Kidney capillary endothelial cell (primary cell): ENCODE data around the gene YWHAH.

Experiments
- DNase-seq: peaks from one replicate; pipeline ENCODE4 v3.0.0-alpha.2; 2018; ENCODE audit warnings: low spot score

YWHAH gene

DNA sequence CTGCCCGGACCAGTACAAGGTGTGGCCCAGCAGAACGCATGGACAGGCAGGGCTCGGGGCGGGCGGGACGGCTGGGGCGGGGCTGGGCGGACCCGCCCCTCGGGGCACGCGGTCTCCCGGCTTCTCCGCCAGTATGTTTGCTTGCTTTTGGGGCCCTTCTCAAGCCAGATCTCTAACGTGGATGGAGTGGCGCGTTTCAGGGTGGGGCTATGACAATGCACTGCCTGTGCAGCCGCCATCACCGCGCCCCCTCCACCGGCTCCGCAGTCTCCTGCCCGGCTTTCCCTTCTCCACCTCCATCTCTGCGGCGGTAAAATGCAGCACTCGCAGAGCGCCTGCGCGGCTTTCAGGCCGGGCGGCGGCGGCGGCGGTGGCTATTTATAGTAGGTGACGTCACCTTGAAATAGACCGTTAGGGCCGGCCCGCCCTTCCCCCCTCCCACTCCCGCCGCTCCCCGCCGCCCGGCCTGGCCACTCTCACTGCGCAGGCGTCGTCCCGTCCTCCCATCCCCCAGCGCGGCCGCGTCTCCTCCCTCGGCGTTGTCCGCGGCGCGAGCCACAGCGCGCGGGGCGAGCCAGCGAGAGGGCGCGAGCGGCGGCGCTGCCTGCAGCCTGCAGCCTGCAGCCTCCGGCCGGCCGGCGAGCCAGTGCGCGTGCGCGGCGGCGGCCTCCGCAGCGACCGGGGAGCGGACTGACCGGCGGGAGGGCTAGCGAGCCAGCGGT, at the start of gene YWHAH:
YWHAH (plus strand) TSS at position 558 of the 722 bp plus-strand sequence. CDS start 199 bp downstream, outside the sequence.
- DNase-seq = peak; percentile 94

GRCh38 chr22:31895411-31896123, 48.8 kb upstream of the YWHAH start:
- no peak for DNase-seq

- DNase-seq = no peak
Measured at GRCh38 chr22:31896472-31896871, 47.9 kb upstream of the YWHAH start.

DNA sequence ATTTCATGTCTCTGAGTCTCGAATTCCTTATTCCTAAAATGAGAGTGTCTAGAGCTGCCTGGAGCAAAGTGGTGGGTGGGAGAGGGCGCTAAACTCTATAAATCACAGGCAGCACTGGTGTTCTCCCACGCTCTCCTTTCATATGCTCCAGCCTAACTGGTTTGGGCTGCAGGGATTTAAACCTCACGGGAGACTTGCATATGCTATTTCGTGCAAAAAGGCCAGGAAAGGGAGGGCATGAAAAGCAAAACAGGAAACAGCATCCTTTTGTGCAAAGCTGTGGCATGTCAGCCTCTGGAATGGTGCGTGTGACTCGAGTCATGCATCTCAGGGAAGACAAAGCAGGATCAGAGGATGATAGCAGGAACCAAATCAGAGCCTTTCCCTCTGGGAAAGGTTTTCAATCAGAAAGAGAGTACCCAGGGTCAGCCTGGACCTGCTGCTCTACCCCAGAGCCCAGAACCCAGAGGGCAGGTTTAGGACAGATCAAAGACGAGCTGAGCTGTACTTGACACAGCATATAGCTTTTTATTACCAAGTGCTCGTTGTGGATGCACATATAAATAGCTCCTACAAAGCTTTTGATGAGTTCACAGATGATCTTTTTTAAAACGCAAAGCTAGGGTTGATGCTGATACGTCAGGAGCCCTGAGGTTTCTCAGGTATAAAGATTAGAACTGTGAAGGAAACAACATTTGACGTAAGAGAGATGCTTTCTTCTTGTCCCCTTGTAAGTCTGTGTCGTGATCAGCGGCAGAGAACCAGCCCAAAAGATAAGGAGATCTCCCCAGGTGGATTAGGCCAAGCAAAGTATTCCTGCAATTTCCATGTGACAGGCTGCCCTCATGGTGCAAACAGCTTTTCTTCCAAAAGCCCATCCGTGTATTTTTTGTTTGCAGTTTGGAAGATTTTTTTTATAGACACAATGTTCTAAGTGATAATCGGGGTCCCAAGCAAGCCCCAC, 46.2 kb upstream of the YWHAH start:
- DNase-seq = no peak

DNA sequence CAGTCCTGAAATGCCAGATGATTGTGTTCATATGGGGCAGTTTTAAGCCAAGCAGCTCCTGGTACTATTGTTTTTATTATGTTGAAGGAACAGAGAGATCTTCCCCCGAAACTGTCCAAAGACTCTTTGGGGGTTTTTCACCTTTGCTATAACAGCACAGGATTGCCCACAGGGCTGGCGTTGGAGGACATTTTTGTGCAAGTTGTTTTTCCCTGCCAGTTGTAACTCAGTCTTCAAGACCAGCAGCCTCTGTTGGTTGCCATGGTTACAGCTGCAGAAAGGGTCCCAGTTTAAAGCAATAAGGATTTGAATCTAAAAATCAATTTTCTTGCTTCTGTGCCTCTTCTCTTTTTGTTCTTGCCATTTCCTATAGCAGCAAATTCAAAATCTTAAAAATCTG, 45.4 kb upstream of the YWHAH start:
- DNase-seq = no peak

GRCh38 chr22:31899669-31900068, 44.7 kb upstream of the YWHAH start:
- DNase-seq = no peak

DNA sequence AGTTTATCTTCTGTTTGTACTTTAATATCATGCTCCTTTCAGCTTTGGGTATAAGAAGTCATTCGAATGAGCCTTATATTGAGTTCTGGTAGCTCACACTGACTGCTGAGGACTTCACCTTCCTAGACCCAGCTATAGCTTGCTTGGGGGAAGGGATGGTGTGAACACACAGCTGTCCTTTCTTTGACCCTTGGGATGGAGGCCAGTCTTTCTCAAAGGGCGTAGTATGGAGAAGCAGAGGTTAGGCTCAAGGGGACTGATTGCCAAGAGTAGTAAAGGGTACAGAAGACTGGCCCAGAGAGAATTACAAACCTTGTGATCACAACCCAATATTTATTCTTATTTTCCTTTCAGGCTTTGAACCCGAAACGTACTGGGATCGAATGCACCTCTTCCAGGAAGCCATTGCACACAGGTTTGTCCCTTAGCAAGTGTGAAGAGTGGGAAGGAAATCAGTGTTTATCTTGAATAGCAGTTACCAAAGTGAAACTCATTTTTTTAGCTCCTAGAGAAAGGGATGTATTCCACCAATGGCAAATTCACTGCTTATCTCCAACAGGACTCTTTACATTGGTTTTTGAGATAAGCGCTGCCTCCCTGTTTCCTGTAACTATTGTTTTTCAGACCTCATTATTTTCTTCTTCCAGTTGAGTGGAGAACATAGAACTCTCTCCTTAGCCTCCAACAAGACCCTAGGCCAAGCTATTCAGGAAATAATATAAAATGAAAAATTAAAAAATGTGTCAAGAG, 42.8 kb upstream of the YWHAH start:
- DNase-seq = no peak

DNA sequence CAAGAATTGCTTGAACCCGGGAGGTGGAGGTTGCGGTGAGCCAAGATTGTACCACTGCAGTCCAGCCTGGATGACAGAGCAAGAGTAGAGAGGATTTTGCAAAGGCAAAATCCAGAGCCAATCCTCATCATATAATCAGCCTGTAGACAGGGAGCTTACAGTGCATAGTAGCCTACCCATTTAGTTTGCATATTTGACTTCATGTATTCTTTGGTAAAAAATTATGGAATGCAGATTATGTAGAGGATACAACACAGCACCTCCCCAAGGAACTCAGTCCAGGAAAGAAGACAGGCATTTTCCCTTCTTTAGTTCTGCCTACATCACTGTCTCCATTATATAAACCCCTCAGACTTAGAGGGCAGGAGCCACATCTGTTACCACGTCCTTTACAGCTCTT, 39.7 kb upstream of the YWHAH start:
- DNase-seq = no peak

GRCh38 chr22:31905356-31905755, 39.0 kb upstream of the YWHAH start:
- no peak for DNase-seq

DNA sequence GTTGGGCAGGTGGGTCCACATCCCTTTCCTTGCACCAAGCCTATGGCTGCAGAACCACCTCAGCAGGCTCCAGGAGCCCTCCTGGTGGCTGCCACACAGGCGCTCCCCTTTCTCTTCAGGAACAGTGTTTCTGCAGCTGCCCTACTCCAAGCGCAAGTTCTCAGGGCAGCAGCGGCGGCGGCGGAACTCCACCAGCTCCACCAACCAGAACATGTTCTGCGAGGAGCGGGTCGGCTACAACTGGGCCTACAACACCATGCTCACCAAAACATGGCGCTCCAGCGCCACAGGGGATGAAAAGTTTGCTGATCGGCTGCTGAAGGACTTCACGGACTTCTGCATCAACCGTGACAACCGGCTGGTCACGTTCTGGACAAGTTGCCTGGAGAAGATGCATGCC, 38.2 kb upstream of the YWHAH start:
- DNase-seq = no peak

GRCh38 chr22:31906569-31906968, 37.8 kb upstream of the YWHAH start:
- DNase-seq = no peak

DNA sequence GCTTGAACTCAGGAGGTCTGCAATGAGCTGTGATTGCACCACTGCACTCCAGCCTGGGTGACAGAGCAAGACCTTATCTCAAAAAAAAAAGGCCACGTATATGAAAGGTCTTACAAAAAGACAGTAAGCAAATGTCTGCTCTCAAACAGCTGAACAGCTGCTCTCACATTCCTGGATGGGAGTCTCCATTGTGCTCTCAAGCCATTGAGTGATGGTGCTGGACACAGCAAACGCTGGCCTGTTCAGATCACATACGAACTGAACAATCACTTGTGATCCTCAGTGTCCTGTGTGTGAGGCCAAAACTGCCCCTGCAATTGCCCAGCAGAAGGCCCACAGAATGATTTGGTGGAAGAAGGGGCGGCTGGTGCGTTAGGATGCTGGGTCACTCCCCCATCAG, 34.4 kb upstream of the YWHAH start:
- no peak for DNase-seq

DNA sequence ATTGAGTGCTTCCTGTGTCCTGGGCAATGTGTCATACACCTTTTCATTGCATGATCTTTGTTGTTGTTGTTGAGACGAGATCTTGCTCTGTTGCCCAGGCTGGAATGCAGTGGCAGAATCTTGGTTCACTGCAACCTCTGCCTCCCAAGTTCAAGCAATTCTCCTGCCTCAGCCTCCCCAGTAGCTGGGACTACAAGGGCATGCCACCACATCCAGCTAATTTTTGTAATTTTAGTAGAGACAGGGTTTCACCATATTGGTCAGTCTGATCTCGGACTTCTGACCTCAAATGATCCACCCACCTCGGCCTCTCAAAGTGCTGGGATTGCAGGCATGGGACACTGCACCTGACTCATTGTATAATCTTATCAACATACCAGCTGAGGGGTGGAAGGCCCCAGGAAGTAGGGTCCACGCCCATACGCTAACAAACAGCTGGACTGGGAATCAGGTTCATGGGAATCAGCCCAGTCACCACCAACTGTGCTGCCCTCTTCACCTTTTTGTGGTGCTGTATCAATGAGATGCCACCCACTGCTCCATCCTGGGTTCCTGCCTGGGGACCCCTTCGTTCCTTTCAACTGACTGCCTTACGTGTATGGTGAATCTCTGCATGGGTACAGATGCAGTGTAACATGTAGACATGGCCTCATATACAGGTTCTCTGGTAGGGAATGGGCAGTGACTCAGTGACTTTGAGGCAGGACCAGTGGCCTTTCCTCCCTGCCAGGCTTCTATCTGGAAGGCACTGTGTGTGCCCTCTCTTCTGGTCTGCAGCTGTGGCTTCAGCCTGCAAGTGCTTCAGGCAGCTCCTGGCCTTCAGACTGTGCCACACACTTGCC, 32.5 kb upstream of the YWHAH start:
- DNase-seq = no peak

- no peak for DNase-seq
Measured at GRCh38 chr22:31912407-31912743, 32.0 kb upstream of the YWHAH start.

DNA sequence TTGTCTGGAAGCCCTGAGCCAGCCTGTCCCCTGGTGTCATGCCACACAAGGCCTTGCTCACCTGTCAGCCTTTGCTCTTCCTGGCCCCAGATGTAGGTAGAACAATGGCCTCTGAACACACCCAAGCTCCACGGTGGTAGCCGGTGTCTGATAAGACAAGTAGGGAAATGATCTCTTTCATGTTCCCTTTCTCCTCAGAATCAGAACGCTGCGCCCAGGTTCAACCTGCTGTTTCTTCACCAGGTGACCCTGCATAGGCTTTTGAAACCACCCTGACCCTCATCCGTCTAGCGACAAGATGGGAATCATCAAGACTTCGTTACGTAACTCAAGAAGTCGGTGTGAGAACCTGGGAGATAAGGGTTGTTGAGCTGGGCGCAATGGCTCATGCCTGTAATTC, 28.7 kb upstream of the YWHAH start:
- no peak for DNase-seq

GRCh38 chr22:31917227-31917921, 27.0 kb upstream of the YWHAH start:
- DNase-seq = no peak

DNA sequence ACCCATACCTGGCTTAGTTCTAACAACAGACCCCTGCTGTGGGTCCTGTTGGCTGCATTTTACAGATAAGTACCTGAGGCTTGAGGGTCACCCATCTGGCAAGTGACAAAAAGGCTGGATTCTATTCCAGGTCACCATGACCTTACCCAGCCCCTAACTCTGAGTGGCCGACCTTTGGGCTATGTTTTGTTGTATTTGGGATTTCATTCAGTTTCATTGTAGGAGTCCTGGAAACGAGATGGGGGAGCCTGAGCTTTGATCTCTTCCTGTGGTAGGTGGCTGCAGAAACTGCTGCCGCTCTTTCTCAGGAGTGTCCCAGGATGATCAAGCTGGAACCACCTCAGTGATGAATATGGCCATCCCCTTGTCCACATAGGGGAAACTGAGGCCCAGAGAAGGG, 24.6 kb upstream of the YWHAH start:
- DNase-seq = no peak

DNA sequence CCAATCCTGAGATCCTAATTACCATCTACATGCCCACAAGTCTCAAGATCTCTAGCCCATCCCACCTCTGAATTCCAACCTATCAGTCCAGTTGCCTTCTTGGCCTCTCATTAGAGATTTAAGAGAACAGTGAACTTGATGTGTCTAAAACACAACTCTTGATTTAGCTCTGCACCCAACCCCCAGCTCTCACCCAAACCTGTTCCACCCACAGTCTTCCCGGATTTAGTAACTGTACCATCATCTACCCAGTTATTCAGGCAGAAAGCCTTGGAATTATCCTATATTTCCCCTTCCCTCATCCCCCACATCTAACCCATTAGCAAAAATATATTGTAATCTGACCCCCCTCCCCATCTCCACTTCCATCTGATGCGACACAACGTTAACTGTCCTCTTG, 24.0 kb upstream of the YWHAH start:
- DNase-seq = no peak

- DNase-seq = no peak
Measured at GRCh38 chr22:31921106-31921505, 23.2 kb upstream of the YWHAH start.

DNA sequence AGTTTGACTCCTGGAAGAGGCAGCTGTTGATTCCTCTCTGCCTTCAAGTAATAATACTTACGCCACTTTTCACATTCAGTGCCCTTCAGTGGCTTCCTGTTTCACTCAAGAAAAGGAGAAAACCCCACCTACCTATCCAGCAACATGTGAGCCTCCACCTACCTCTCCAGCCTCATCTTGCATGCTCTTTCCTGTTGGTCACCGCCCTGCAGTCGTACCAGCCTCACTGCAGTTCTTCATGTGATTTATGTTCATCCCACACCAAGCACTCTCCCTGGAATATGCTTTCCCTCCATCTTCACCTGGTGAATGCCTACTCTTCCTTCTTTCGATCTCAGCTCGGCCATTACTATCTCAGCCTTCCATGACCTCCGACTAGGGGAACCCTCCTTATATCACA, 21.8 kb upstream of the YWHAH start:
- DNase-seq = no peak
